ENCODE measurements around the gene NTHL1. TPM values are rescaled to one million over a fixed set of nuclear protein-coding genes. Genes with fewer than 3 reads are reported as not detected.

Gene NTHL1
- total RNA-seq, 2 donors from 2014 or later: 7.7 to 13.4 TPM

GRCh38 chr16:2024032-2024420, 23.6 kb downstream of the NTHL1 start:
- Histone ChIP-seq H3K36me3 (no peaks in the 10 kb centered on the region), H3K4me1 (ENCODE audit: control insufficient read depth in 1 of 2, low read depth in 2 of 2) (peaks cover 14 to 65% of the 10 kb centered on the region in 2 donors), H3K9me3 (no peaks in the 10 kb centered on the region), H3K4me3 (no peak overlapping the region), H3K27ac (peak overlapping the region in 1 of 2 donors; percentile 69), H3K27me3 (replicated peaks; ENCODE audit: insufficient read depth) (peaks cover 6% of the 10 kb centered on the region)
- DNase-seq (ENCODE audit: low spot score): no peak
- no peak for TF ChIP-seq CTCF (IDR thresholded peaks at IDR 0.05)
- no peak for ATAC-seq (ENCODE audit: insufficient number of reproducible peaks, low FRiP score, low read depth)

- Histone ChIP-seq H3K27ac (peak overlapping the region in 1 of 2 donors; percentile 69), H3K4me3 (peak overlapping the region; percentile 63), H3K27me3 (replicated peaks; ENCODE audit: insufficient read depth) (peaks cover 6% of the 10 kb centered on the region), H3K4me1 (ENCODE audit: control insufficient read depth in 1 of 2, low read depth in 2 of 2) (peaks cover 14 to 58% of the 10 kb centered on the region in 2 donors), H3K9me3 (no peaks in the 10 kb centered on the region), H3K36me3 (no peaks in the 10 kb centered on the region)
- peak; percentile 76 for ATAC-seq (ENCODE audit: insufficient number of reproducible peaks, low FRiP score, low read depth)
- peak; percentile 98 for TF ChIP-seq CTCF (IDR thresholded peaks at IDR 0.05)
- DNase-seq (ENCODE audit: low spot score): peak; percentile 69
These were observed 24.3 kb downstream of the NTHL1 start for GRCh38 chr16:2023092-2024031.

GRCh38 chr16:2022723-2023091, 24.9 kb downstream of the NTHL1 start:
- ATAC-seq (ENCODE audit: insufficient number of reproducible peaks, low FRiP score, low read depth) (no peak), DNase-seq (ENCODE audit: low spot score) (no peak)
- no peak for TF ChIP-seq CTCF (IDR thresholded peaks at IDR 0.05)
- no peak overlapping the region for H3K27ac ChIP-seq
- peaks cover 10 to 52% of the 10 kb centered on the region in 2 donors for H3K4me1 ChIP-seq (ENCODE audit: control insufficient read depth in 1 of 2, low read depth in 2 of 2)
- no peaks in the 10 kb centered on the region for H3K9me3 ChIP-seq
- no peaks in the 10 kb centered on the region for H3K36me3 ChIP-seq
- H3K27me3 ChIP-seq (replicated peaks; ENCODE audit: insufficient read depth): peaks cover 6% of the 10 kb centered on the region
- H3K4me3 ChIP-seq: peak overlapping the region; percentile 63

GRCh38 chr16:2019921-2020831, 27.5 kb downstream of the NTHL1 start:
- H3K27ac ChIP-seq: no peak overlapping the region
- H3K4me3 ChIP-seq: no peak overlapping the region
- no peaks in the 10 kb centered on the region for H3K9me3 ChIP-seq
- H3K36me3 ChIP-seq: no peaks in the 10 kb centered on the region
- DNase-seq (ENCODE audit: low spot score): no peak
- no peak for TF ChIP-seq CTCF (IDR thresholded peaks at IDR 0.05)
- H3K4me1 ChIP-seq (ENCODE audit: control insufficient read depth in 1 of 2, low read depth in 2 of 2): peaks cover 3 to 32% of the 10 kb centered on the region in 2 donors
- ATAC-seq (ENCODE audit: insufficient number of reproducible peaks, low FRiP score, low read depth): no peak
- H3K27me3 ChIP-seq (replicated peaks; ENCODE audit: insufficient read depth): peaks cover 6% of the 10 kb centered on the region

- H3K36me3 ChIP-seq: no peaks in the 10 kb centered on the region
- DNase-seq (ENCODE audit: low spot score) (no peak), ATAC-seq (ENCODE audit: insufficient number of reproducible peaks, low FRiP score, low read depth) (no peak)
- no peak within 1 kb of the TSS for H3K27ac ChIP-seq
- TF ChIP-seq CTCF (IDR thresholded peaks at IDR 0.05): no peak
- no peak within 1 kb of the TSS for H3K4me3 ChIP-seq
- H3K4me1 ChIP-seq (ENCODE audit: control insufficient read depth in 1 of 2, low read depth in 2 of 2): peaks cover 3 to 32% of the 10 kb centered on the region in 2 donors
- H3K27me3 ChIP-seq (replicated peaks; ENCODE audit: insufficient read depth): peaks cover 6% of the 10 kb centered on the region
- H3K9me3 ChIP-seq: no peaks in the 10 kb centered on the region
These were observed 28.1 kb downstream of the NTHL1 start, which contains the start of gene NPW for GRCh38 chr16:2019518-2019920. TSS of gene NPW (plus strand) at chr16:2019785.

All from thoracic aorta (tissue), 2 donors.